ENCODE data around the gene EQTN. TPM values are rescaled to one million over a fixed set of nuclear protein-coding genes. Genes with fewer than 3 reads are reported as not detected.

EQTN gene
- total and polyA plus RNA-seq, 2 experiments from 2014 or later, result not detected

GRCh38 chr9:27337236-27337635 lies 40.3 kb upstream of the EQTN start:
- no peak overlapping the region for H3K4me3 ChIP-seq
- H3K4me1 ChIP-seq (ENCODE audit: insufficient read depth), result no peaks in the 10 kb centered on the region
- H3K27me3 ChIP-seq (replicated peaks; ENCODE audit: insufficient read depth), result no peaks in the 10 kb centered on the region; the same call in 1 of the 2 replicates
- H3K4me2 ChIP-seq (ENCODE audit: unreplicated experiment), result no peak overlapping the region
- no peaks in the 10 kb centered on the region for H3K79me2 ChIP-seq (ENCODE audit: insufficient read depth)
- H3F3A ChIP-seq (ENCODE audit: insufficient read depth), result no peaks in the 10 kb centered on the region
- WGBS, 2 experiments (ENCODE audit: low coverage in 1 of 2, low lambda C conversion rate in 2 of 2, missing lambda C conversion rate in 2 of 2), result 83 to 87% methylated on average over 3 of the region's 3 CpGs
- no peaks in the 10 kb centered on the region for H4K20me1 ChIP-seq (ENCODE audit: insufficient read depth)
- no peaks in the 10 kb centered on the region for H3K9me2 ChIP-seq (ENCODE audit: insufficient read depth)
- no peaks in the 10 kb centered on the region for H3K36me3 ChIP-seq (ENCODE audit: low read depth)
- DNase-seq, result no peak
- H3K9ac ChIP-seq, result no peak overlapping the region
- H3K27ac ChIP-seq, result no peak overlapping the region
- no peak overlapping the region for H2AFZ ChIP-seq
- H3K9me3 ChIP-seq (ENCODE audit: low read depth), result no peaks in the 10 kb centered on the region
- in situ Hi-C loops (cut with MboI), result loop anchor here (25.0 kb wide), 1 partner anchor 725 kb away; no protein-coding TSS in a partner anchor
- TF ChIP-seq EZH2 (IDR thresholded peaks at IDR 0.05; ENCODE audit: insufficient read depth, poor library complexity, severe bottlenecking), result no peak
- no peak for TF ChIP-seq EZH2phosphoT487 (IDR thresholded peaks at IDR 0.05; ENCODE audit: insufficient read depth, low read depth)

GRCh38 chr9:27336829-27337228 lies 39.9 kb upstream of the EQTN start:
- in situ Hi-C loops (cut with MboI), result loop anchor here (25.0 kb wide), 1 partner anchor 725 kb away; no protein-coding TSS in a partner anchor
- no peaks in the 10 kb centered on the region for H4K20me1 ChIP-seq (ENCODE audit: insufficient read depth)
- WGBS, 2 experiments (ENCODE audit: low coverage in 1 of 2, low lambda C conversion rate in 2 of 2, missing lambda C conversion rate in 2 of 2), result 85 to 90% methylated on average over 10 of the region's 10 CpGs

GRCh38 chr9:27336126-27336525 lies 39.2 kb upstream of the EQTN start:
- Histone ChIP-seq H3K27ac (no peak overlapping the region), H3K36me3 (ENCODE audit: low read depth) (no peaks in the 10 kb centered on the region), H3K4me2 (ENCODE audit: unreplicated experiment) (no peak overlapping the region), H2AFZ (no peak overlapping the region), H3K4me3 (no peak overlapping the region), H3K9ac (no peak overlapping the region), H4K20me1 (ENCODE audit: insufficient read depth) (no peaks in the 10 kb centered on the region), H3K9me3 (ENCODE audit: low read depth) (no peaks in the 10 kb centered on the region), H3K79me2 (ENCODE audit: insufficient read depth) (no peaks in the 10 kb centered on the region), H3K9me2 (ENCODE audit: insufficient read depth) (no peaks in the 10 kb centered on the region), H3K27me3 (replicated peaks; ENCODE audit: insufficient read depth) (peaks cover 2% of the 10 kb centered on the region; the same call in 1 of the 2 replicates), H3F3A (ENCODE audit: insufficient read depth) (no peaks in the 10 kb centered on the region), H3K4me1 (ENCODE audit: insufficient read depth) (no peaks in the 10 kb centered on the region)
- WGBS, 2 experiments (ENCODE audit: low coverage in 1 of 2, low lambda C conversion rate in 2 of 2, missing lambda C conversion rate in 2 of 2), result 91 to 96% methylated on average over 1 of the region's 1 CpG
- in situ Hi-C loops (cut with MboI), result loop anchor here (25.0 kb wide), 1 partner anchor 726 kb away; no protein-coding TSS in a partner anchor
- TF ChIP-seq EZH2 (IDR thresholded peaks at IDR 0.05; ENCODE audit: insufficient read depth, poor library complexity, severe bottlenecking) (no peak), EZH2phosphoT487 (IDR thresholded peaks at IDR 0.05; ENCODE audit: insufficient read depth, low read depth) (no peak)
- DNase-seq, result no peak

More at GRCh38 chr9:27336829-27337228, 39.9 kb upstream of the EQTN start:
- no peak overlapping the region for H3K9ac ChIP-seq
- H3K4me1 ChIP-seq (ENCODE audit: insufficient read depth), result no peaks in the 10 kb centered on the region
- no peaks in the 10 kb centered on the region for H3K9me2 ChIP-seq (ENCODE audit: insufficient read depth)
- H3K4me2 ChIP-seq (ENCODE audit: unreplicated experiment), result no peak overlapping the region
- no peak overlapping the region for H3K27ac ChIP-seq
- H3F3A ChIP-seq (ENCODE audit: insufficient read depth), result no peaks in the 10 kb centered on the region
- no peaks in the 10 kb centered on the region for H3K36me3 ChIP-seq (ENCODE audit: low read depth)
- no peak for DNase-seq
- no peaks in the 10 kb centered on the region for H3K79me2 ChIP-seq (ENCODE audit: insufficient read depth)
- TF ChIP-seq EZH2phosphoT487 (IDR thresholded peaks at IDR 0.05; ENCODE audit: insufficient read depth, low read depth) (no peak), EZH2 (IDR thresholded peaks at IDR 0.05; ENCODE audit: insufficient read depth, poor library complexity, severe bottlenecking) (no peak)
- H2AFZ ChIP-seq, result no peak overlapping the region
- no peak overlapping the region for H3K4me3 ChIP-seq
- H3K27me3 ChIP-seq (replicated peaks; ENCODE audit: insufficient read depth), result no peaks in the 10 kb centered on the region; the same call in 1 of the 2 replicates
- no peaks in the 10 kb centered on the region for H3K9me3 ChIP-seq (ENCODE audit: low read depth)

- 91 to 92% methylated on average over 6 of the region's 6 CpGs for WGBS, 2 experiments (ENCODE audit: low coverage in 1 of 2, low lambda C conversion rate in 2 of 2, missing lambda C conversion rate in 2 of 2)
- no peak overlapping the region for H3K9ac ChIP-seq
- no peaks in the 10 kb centered on the region for H4K20me1 ChIP-seq (ENCODE audit: insufficient read depth)
- no peak for DNase-seq
- no peaks in the 10 kb centered on the region for H3K9me2 ChIP-seq (ENCODE audit: insufficient read depth)
- no peak overlapping the region for H3K4me3 ChIP-seq
- no peaks in the 10 kb centered on the region for H3F3A ChIP-seq (ENCODE audit: insufficient read depth)
- no peak overlapping the region for H3K27ac ChIP-seq
- H3K79me2 ChIP-seq (ENCODE audit: insufficient read depth), result no peaks in the 10 kb centered on the region
- H3K36me3 ChIP-seq (ENCODE audit: low read depth), result no peaks in the 10 kb centered on the region
- no peak overlapping the region for H3K4me2 ChIP-seq (ENCODE audit: unreplicated experiment)
- H3K9me3 ChIP-seq (ENCODE audit: low read depth), result no peaks in the 10 kb centered on the region
- TF ChIP-seq EZH2phosphoT487 (IDR thresholded peaks at IDR 0.05; ENCODE audit: insufficient read depth, low read depth) (no peak), EZH2 (IDR thresholded peaks at IDR 0.05; ENCODE audit: insufficient read depth, poor library complexity, severe bottlenecking) (no peak)
- in situ Hi-C loops (cut with MboI), result loop anchor here (25.0 kb wide), 1 partner anchor 727 kb away; no protein-coding TSS in a partner anchor
- no peaks in the 10 kb centered on the region for H3K4me1 ChIP-seq (ENCODE audit: insufficient read depth)
- no peak overlapping the region for H2AFZ ChIP-seq
- H3K27me3 ChIP-seq (replicated peaks; ENCODE audit: insufficient read depth), result peaks cover 8% of the 10 kb centered on the region; the same call in 1 of the 2 replicates
Observed at GRCh38 chr9:27335075-27335474, 38.1 kb upstream of the EQTN start.
